Peyer's patch (tissue), 4 donors: Measurements from ENCODE around the gene NOX5.
"Not testable (repeated sequence)": the region's sequence is repeated elsewhere in the genome, so short reads cannot be mapped to it uniquely, and the experiment has no call there.

Experiments used
- POLR2A ChIP-seq, 2 donors: fragments of 450-650 bp; IDR thresholded peaks; one replicate each; pipeline ENCODE4 v1.5.1; 2017; ENCODE audit warnings: antibody characterized with exemption in 2 of 2, mild to moderate bottlenecking in 2 of 2, moderate library complexity in 2 of 2
- TF ChIP-seq, protein P1 (sequence below), 6 experiments: fragments of 450-650 bp in 4 of 6; fragments of 200-600 bp in 2 of 6; sonication (generic) in 1 of 6; IDR thresholded peaks; one replicate each; pipeline ENCODE4 v1.5.1; 2017 to 2019; ENCODE audit warnings: antibody characterized with exemption in 6 of 6, mild to moderate bottlenecking in 3 of 6, moderate library complexity in 1 of 6

DNA sequence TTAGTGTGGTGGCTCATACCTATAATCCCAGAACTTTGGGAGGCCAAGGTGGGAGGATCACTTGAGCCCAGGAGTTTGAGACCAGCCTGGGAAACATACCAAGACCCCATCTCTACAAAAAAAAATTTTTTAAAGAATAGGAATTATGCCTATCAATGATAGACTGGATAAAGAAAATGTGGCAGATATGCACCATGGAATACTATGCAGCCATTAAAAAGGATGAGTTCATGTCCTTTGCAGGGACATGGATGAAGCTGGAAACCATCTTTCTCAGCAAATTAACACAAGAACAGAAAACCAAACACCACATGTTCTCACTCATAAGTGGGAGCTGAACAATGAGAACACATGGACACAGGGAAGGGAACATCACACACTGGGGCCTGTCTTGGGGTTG is 54.8 kb downstream of the NOX5 start:
- TF ChIP-seq, protein P1, sequence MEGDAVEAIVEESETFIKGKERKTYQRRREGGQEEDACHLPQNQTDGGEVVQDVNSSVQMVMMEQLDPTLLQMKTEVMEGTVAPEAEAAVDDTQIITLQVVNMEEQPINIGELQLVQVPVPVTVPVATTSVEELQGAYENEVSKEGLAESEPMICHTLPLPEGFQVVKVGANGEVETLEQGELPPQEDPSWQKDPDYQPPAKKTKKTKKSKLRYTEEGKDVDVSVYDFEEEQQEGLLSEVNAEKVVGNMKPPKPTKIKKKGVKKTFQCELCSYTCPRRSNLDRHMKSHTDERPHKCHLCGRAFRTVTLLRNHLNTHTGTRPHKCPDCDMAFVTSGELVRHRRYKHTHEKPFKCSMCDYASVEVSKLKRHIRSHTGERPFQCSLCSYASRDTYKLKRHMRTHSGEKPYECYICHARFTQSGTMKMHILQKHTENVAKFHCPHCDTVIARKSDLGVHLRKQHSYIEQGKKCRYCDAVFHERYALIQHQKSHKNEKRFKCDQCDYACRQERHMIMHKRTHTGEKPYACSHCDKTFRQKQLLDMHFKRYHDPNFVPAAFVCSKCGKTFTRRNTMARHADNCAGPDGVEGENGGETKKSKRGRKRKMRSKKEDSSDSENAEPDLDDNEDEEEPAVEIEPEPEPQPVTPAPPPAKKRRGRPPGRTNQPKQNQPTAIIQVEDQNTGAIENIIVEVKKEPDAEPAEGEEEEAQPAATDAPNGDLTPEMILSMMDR (IDR thresholded peaks at IDR 0.05), result not testable (repeated sequence)
- not testable (repeated sequence) for TF ChIP-seq POLR2A (IDR thresholded peaks at IDR 0.05)
